ENCODE measurements around the gene PRKCA.

DNA sequence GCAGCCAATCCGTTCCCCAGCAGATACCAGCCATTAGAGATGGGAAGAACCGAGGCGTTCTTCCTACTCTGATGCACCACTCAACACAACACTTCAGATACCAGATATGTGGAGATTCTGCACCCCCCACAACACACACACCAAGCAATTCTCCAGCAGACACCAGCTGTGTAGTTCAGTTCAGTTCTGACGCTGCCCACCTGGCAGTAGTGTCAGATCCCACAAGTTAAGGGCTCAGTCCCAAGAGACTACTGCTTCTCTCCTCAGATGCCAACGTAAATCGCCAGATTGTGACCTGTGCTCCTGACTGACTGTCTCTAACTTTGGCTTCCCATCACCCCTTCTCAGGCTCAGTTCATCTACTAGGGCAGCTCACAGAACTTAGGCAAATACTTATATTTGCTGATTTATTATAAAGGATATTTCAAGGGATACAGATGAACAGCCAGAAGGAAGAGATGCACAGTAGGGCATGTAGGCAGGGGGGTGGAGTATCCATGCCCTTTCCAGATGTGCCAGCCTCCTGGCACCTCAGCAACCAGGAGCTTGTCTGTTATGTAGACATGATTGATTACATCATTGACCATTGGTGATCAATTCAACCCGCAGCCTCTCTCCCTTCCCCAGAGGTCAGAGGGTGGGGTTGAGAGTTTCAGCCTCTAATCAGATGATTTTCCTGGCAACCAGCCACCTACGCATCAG is 110.6 kb downstream of the PRKCA start:
- TF ChIP-seq, protein P1, sequence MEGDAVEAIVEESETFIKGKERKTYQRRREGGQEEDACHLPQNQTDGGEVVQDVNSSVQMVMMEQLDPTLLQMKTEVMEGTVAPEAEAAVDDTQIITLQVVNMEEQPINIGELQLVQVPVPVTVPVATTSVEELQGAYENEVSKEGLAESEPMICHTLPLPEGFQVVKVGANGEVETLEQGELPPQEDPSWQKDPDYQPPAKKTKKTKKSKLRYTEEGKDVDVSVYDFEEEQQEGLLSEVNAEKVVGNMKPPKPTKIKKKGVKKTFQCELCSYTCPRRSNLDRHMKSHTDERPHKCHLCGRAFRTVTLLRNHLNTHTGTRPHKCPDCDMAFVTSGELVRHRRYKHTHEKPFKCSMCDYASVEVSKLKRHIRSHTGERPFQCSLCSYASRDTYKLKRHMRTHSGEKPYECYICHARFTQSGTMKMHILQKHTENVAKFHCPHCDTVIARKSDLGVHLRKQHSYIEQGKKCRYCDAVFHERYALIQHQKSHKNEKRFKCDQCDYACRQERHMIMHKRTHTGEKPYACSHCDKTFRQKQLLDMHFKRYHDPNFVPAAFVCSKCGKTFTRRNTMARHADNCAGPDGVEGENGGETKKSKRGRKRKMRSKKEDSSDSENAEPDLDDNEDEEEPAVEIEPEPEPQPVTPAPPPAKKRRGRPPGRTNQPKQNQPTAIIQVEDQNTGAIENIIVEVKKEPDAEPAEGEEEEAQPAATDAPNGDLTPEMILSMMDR (IDR thresholded peaks at IDR 0.05), result no peak
- TF ChIP-seq ZFX (IDR thresholded peaks at IDR 0.05; ENCODE audit: borderline replicate concordance), result no peak
